Neural progenitor cell (in vitro differentiated cells): Measurements from ENCODE around the gene SLC1A1. TPM values are rescaled to one million over a fixed set of nuclear protein-coding genes. Genes with fewer than 3 reads are reported as not detected.

Source experiments
- DNase-seq: peaks from one replicate; pipeline ENCODE4 v3.0.0-alpha.2; 2016; ENCODE audit warnings: low spot score
- H2AFZ ChIP-seq: fragments of 200-600 bp; sonication (generic); replicated peaks from 2 replicates; pipeline ENCODE4 v1.6.1; 2016; ENCODE audit warnings: antibody characterized with exemption
- H3F3A ChIP-seq: fragments of 200-600 bp; sonication (generic); 2 replicates; pipeline ENCODE4 v1.6.1; 2016; ENCODE audit warnings: antibody characterized with exemption, low read depth
- H3K27ac ChIP-seq: fragments of 200-600 bp; sonication (generic); 2 replicates; pipeline ENCODE4 v1.5.1; 2016; ENCODE audit warnings: mild to moderate bottlenecking
- H3K27me3 ChIP-seq: fragments of 200-600 bp; sonication (generic); 2 replicates; pipeline ENCODE4 v1.6.1; 2016; ENCODE audit warnings: mild to moderate bottlenecking, moderate library complexity
- H3K36me3 ChIP-seq: fragments of 200-600 bp; sonication (generic); 2 replicates; pipeline ENCODE4 v1.5.1; 2016
- H3K4me1 ChIP-seq: fragments of 200-600 bp; sonication (generic); 2 replicates; pipeline ENCODE4 v1.6.1; 2016; ENCODE audit warnings: mixed run types
- H3K4me2 ChIP-seq: fragments of 200-600 bp; sonication (generic); 2 replicates; pipeline ENCODE4 v1.6.1; 2016
- H3K4me3 ChIP-seq: fragments of 200-600 bp; sonication (generic); 2 replicates; pipeline ENCODE4 v1.5.1; 2016
- H3K79me2 ChIP-seq: fragments of 200-600 bp; sonication (generic); 2 replicates; pipeline ENCODE4 v1.6.1; 2016; ENCODE audit warnings: low read depth
- H3K9ac ChIP-seq: fragments of 200-600 bp; sonication (generic); 2 replicates; pipeline ENCODE4 v1.6.1; 2016
- H3K9me3 ChIP-seq: fragments of 200-600 bp; sonication (generic); 2 replicates; pipeline ENCODE4 v1.5.1; 2016; ENCODE audit warnings: low read depth
- H4K20me1 ChIP-seq: fragments of 200-600 bp; sonication (generic); 2 replicates; pipeline ENCODE4 v1.6.1; 2016; ENCODE audit warnings: low read depth
- H3K27ac Mint-ChIP-seq: 3 replicates; pipeline ENCODE4 v1.8.0; 2021; ENCODE audit warnings: mixed read lengths
- H3K27me3 Mint-ChIP-seq: 2 replicates; pipeline ENCODE4 v1.8.0; 2022; ENCODE audit warnings: low read depth, mild to moderate bottlenecking, inconsistent platforms, moderate library complexity, mixed read lengths; ENCODE audit not compliant: insufficient read depth
- H3K36me3 Mint-ChIP-seq: 3 replicates; pipeline ENCODE4 v1.8.0; 2021; ENCODE audit warnings: mixed read lengths
- H3K4me1 Mint-ChIP-seq: 3 replicates; pipeline ENCODE4 v1.8.0; 2021; ENCODE audit warnings: mixed read lengths
- H3K4me3 Mint-ChIP-seq: 3 replicates; pipeline ENCODE4 v1.8.0; 2021; ENCODE audit warnings: mild to moderate bottlenecking, moderate library complexity, mixed read lengths
- H3K9me3 Mint-ChIP-seq: 3 replicates; pipeline ENCODE4 v1.8.0; 2020; ENCODE audit warnings: mixed read lengths
- EZH2 ChIP-seq: fragments of 200-600 bp; sonication (generic); IDR thresholded peaks from 2 replicates; pipeline ENCODE4 v1.6.1; 2017; ENCODE audit warnings: antibody characterized with exemption, mild to moderate bottlenecking, moderate library complexity
- EZH2phosphoT487 ChIP-seq: fragments of 200-600 bp; sonication (generic); IDR thresholded peaks from 2 replicates; pipeline ENCODE4 v1.6.1; 2017; ENCODE audit warnings: antibody characterized with exemption
- total RNA-seq: library from RNA; depleted of rRNA; stranded (reverse); fragments of >200 nt; gene quantifications from 2 replicates; pipeline ENCODE4 v1.2.3, GENCODE V29; 2015; ENCODE audit warnings: low replicate concordance
- TF ChIP-seq, protein P1 (sequence below): fragments of 200-600 bp; sonication (generic); IDR thresholded peaks from 2 replicates; pipeline ENCODE4 v1.5.1; 2017; ENCODE audit warnings: antibody characterized with exemption, mild to moderate bottlenecking

SLC1A1 gene
- total RNA-seq, 1 donor from 2014 or later: 16.2 TPM

DNA sequence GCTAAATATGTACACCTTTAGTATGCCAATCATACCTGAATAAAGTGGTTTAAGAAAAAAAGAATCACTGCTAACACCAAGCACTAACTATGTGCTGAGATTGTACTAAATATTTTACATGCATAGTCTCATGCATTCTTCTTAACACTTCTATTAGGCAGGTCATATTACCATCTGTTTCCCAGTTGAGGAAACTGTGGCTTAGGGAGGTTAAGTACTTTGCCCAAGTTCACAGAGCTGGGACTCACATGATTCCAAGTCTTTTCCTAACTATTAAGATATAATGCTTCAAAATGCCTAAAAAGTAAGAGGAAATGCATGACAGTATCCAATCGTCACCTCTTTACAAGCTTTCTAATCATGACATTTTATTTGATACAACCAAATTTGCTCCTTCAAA lies 102.6 kb downstream of the SLC1A1 start:
- Histone ChIP-seq H3K27me3 (no peaks in the 10 kb centered on the region), H4K20me1 (no peaks in the 10 kb centered on the region), H3K4me3 (no peak overlapping the region), H3K4me1 (peaks cover 11% of the 10 kb centered on the region), H3F3A (no peaks in the 10 kb centered on the region), H3K36me3 (no peaks in the 10 kb centered on the region), H3K9me3 (no peaks in the 10 kb centered on the region), H2AFZ (no peak overlapping the region), H3K79me2 (no peaks in the 10 kb centered on the region), H3K27ac (no peak overlapping the region), H3K9ac (no peak overlapping the region), H3K4me2 (no peak overlapping the region)
- Mint-ChIP-seq H3K27me3 (peaks cover 2% of the 10 kb centered on the region), H3K36me3 (no peaks in the 10 kb centered on the region), H3K4me1 (no peaks in the 10 kb centered on the region), H3K9me3 (no peaks in the 10 kb centered on the region), H3K27ac (no peak overlapping the region), H3K4me3 (no peak overlapping the region)
- DNase-seq: no peak
- no peak for TF ChIP-seq EZH2phosphoT487
- TF ChIP-seq, protein P1, sequence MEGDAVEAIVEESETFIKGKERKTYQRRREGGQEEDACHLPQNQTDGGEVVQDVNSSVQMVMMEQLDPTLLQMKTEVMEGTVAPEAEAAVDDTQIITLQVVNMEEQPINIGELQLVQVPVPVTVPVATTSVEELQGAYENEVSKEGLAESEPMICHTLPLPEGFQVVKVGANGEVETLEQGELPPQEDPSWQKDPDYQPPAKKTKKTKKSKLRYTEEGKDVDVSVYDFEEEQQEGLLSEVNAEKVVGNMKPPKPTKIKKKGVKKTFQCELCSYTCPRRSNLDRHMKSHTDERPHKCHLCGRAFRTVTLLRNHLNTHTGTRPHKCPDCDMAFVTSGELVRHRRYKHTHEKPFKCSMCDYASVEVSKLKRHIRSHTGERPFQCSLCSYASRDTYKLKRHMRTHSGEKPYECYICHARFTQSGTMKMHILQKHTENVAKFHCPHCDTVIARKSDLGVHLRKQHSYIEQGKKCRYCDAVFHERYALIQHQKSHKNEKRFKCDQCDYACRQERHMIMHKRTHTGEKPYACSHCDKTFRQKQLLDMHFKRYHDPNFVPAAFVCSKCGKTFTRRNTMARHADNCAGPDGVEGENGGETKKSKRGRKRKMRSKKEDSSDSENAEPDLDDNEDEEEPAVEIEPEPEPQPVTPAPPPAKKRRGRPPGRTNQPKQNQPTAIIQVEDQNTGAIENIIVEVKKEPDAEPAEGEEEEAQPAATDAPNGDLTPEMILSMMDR: no peak
- no peak for TF ChIP-seq EZH2

DNA sequence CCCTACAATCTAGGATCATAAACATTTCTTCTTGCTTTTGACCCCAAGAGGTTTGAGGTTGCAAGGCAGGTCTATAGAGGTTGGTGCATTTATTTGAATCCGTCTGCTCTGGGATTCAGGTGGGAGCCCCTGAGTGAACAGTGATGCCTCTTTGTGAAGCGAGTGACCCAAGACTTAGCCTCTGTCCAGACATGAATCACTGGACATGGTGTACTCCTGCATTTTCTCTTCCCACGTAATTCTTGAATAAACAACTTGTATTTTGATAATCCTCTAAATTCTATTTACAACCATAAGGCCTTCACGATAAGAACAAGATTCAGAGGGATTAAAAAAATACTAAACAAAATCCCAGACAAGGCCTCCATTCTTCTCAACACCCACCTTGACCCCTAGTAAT lies 104.3 kb downstream of the SLC1A1 start:
- peaks cover 11% of the 10 kb centered on the region for H3K4me1 ChIP-seq
- no peak overlapping the region for H2AFZ ChIP-seq
- Mint-ChIP-seq H3K27me3 (no peaks in the 10 kb centered on the region), H3K4me3 (no peak overlapping the region), H3K27ac (no peak overlapping the region), H3K9me3 (no peaks in the 10 kb centered on the region), H3K36me3 (no peaks in the 10 kb centered on the region), H3K4me1 (no peaks in the 10 kb centered on the region)
- no peaks in the 10 kb centered on the region for H3K27me3 ChIP-seq
- no peak overlapping the region for H3K9ac ChIP-seq
- no peak for DNase-seq
- H3K79me2 ChIP-seq: no peaks in the 10 kb centered on the region
- no peak overlapping the region for H3K27ac ChIP-seq
- no peaks in the 10 kb centered on the region for H3K9me3 ChIP-seq
- no peaks in the 10 kb centered on the region for H4K20me1 ChIP-seq
- H3K4me2 ChIP-seq: no peak overlapping the region
- TF ChIP-seq, protein P1: no peak
- no peak for TF ChIP-seq EZH2
- TF ChIP-seq EZH2phosphoT487: no peak
- H3F3A ChIP-seq: no peaks in the 10 kb centered on the region
- no peaks in the 10 kb centered on the region for H3K36me3 ChIP-seq
- H3K4me3 ChIP-seq: no peak overlapping the region

DNA sequence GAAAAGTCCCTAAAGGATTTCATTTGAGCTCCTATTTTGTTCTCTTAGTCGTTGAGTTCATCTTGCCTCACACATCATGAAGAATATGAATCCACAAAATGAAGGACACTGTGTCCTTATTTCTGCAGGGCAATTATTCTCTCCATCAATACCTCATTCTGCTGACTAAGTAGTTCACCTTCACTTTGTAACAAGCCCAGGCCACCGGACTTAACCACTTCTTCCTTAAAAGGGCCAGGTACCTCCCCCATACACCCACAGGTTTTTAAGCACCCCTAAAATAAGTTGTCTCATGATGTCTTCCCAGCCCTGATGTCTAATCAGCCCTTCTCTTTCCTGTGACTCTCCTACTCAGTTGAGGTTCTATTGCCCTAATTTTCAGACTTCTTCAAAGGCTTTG lies 104.7 kb downstream of the SLC1A1 start:
- no peak overlapping the region for H3K4me3 Mint-ChIP-seq
- Histone ChIP-seq H3K4me1 (peaks cover 11% of the 10 kb centered on the region), H3F3A (no peaks in the 10 kb centered on the region), H2AFZ (no peak overlapping the region), H3K9me3 (no peaks in the 10 kb centered on the region), H4K20me1 (no peaks in the 10 kb centered on the region), H3K36me3 (no peaks in the 10 kb centered on the region), H3K4me2 (no peak overlapping the region), H3K9ac (no peak overlapping the region), H3K79me2 (no peaks in the 10 kb centered on the region), H3K27me3 (no peaks in the 10 kb centered on the region), H3K4me3 (no peak overlapping the region), H3K27ac (no peak overlapping the region)
- H3K4me1 Mint-ChIP-seq: no peaks in the 10 kb centered on the region
- no peaks in the 10 kb centered on the region for H3K36me3 Mint-ChIP-seq
- no peaks in the 10 kb centered on the region for H3K9me3 Mint-ChIP-seq
- no peak for TF ChIP-seq EZH2phosphoT487
- TF ChIP-seq EZH2: no peak
- TF ChIP-seq, protein P1: no peak
- H3K27ac Mint-ChIP-seq: no peak overlapping the region
- H3K27me3 Mint-ChIP-seq: no peaks in the 10 kb centered on the region
- no peak for DNase-seq
